C4-2B (cell line): ENCODE results near the gene SLC4A1AP.

Experiments
- ZFX ChIP-seq: fragments of 450-650 bp; IDR thresholded peaks from 2 replicates; pipeline ENCODE4 v1.6.1; 2017
- TF ChIP-seq, protein P1 (sequence below): fragments of 450-650 bp; conservative IDR thresholded peaks from 2 replicates; pipeline ENCODE4 v1.5.1; 2017; ENCODE audit warnings: mild to moderate bottlenecking

DNA sequence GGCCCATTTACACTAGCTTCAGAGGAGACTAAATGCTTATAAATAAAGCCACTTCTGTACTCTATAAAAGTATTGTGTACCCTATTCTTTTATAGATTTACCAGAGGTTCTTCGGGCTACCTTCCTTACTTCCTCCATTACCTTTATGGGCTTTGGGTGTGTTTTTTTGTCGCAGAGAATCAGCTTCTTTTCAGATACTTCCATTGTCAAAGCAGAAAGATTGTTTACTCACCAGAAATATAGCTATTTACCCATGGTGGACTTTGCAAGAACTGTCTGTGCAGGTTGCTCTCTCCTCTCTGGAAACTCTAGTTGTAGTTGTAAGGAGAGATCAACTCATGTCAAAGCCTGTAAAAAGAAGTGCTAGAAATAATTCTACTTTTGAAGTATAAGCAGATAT is 49.7 kb upstream of the SLC4A1AP start:
- TF ChIP-seq, protein P1, sequence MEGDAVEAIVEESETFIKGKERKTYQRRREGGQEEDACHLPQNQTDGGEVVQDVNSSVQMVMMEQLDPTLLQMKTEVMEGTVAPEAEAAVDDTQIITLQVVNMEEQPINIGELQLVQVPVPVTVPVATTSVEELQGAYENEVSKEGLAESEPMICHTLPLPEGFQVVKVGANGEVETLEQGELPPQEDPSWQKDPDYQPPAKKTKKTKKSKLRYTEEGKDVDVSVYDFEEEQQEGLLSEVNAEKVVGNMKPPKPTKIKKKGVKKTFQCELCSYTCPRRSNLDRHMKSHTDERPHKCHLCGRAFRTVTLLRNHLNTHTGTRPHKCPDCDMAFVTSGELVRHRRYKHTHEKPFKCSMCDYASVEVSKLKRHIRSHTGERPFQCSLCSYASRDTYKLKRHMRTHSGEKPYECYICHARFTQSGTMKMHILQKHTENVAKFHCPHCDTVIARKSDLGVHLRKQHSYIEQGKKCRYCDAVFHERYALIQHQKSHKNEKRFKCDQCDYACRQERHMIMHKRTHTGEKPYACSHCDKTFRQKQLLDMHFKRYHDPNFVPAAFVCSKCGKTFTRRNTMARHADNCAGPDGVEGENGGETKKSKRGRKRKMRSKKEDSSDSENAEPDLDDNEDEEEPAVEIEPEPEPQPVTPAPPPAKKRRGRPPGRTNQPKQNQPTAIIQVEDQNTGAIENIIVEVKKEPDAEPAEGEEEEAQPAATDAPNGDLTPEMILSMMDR: no peak
- TF ChIP-seq ZFX: no peak
